ENCODE measurements around the gene DUSP15.
"Not testable (repeated sequence)": the region's sequence is repeated elsewhere in the genome, so short reads cannot be mapped to it uniquely, and the experiment has no call there.

DNA sequence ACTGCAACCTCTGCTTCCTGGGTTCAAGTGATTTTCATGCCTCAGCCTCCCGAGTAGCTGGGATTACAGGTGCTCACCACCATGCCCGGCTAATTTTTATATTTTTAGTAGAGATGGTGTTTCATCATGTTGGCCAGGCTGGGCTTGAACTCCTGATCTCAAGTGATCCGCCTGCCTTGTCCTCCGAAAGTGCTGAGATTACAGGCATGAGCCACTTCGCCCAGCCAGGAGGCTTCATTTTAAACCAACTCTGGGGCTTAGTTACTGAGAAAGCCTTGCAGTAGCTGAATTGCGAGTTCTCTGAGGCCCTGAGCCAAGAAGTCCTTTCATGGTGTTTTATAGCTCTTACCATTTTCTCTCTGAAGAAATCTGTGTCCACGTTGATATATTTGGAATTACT is 56.2 kb downstream of the DUSP15 start:
- TF ChIP-seq, protein P1, sequence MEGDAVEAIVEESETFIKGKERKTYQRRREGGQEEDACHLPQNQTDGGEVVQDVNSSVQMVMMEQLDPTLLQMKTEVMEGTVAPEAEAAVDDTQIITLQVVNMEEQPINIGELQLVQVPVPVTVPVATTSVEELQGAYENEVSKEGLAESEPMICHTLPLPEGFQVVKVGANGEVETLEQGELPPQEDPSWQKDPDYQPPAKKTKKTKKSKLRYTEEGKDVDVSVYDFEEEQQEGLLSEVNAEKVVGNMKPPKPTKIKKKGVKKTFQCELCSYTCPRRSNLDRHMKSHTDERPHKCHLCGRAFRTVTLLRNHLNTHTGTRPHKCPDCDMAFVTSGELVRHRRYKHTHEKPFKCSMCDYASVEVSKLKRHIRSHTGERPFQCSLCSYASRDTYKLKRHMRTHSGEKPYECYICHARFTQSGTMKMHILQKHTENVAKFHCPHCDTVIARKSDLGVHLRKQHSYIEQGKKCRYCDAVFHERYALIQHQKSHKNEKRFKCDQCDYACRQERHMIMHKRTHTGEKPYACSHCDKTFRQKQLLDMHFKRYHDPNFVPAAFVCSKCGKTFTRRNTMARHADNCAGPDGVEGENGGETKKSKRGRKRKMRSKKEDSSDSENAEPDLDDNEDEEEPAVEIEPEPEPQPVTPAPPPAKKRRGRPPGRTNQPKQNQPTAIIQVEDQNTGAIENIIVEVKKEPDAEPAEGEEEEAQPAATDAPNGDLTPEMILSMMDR (IDR thresholded peaks at IDR 0.05; ENCODE audit: low read depth, low read length): not testable (repeated sequence)
- TF ChIP-seq EZH2phosphoT487 (IDR thresholded peaks at IDR 0.05; ENCODE audit: low read depth): not testable (repeated sequence)
